A549 (cell line): Measurements from ENCODE around the gene TRAPPC2B. TPM values are rescaled to one million over a fixed set of nuclear protein-coding genes. Genes with fewer than 3 reads are reported as not detected.

Experiments
- ATAC-seq, 2 experiments: fragments of 200-7000 bp in 1 of 2; fragments of >200 bp in 1 of 2; cut with Nextera tagmentation in 1 of 2; cut with Tn5 transposase in 1 of 2; 3 replicates each; pipeline versions ENCODE4 v1.8.0 to v1.9.1; 2018 to 2020; ENCODE audit warnings: mild to moderate bottlenecking in 1 of 2, moderate library complexity in 1 of 2
- CTCF ChIA-PET: fragments of 300-600 bp; sonication (Branson Sonifier 250); formaldehyde crosslinking; extraction: SDS; loops from one replicate; lab custom pipeline; 2021; ENCODE audit warnings: antibody characterized with exemption, inconsistent platforms; lab: Yijun Ruan, JAX
- POLR2A ChIA-PET: fragments of 350-600 bp; formaldehyde crosslinking; extraction: SDS; loops from one replicate; lab custom pipeline; 2021; ENCODE audit warnings: antibody characterized with exemption, inconsistent platforms; lab: Yijun Ruan, JAX
- DNase-seq, 2 experiments: peaks; one replicate each; pipeline versions ENCODE4 v3.0.0 to v3.0.0-alpha.2; 2011 to 2016; ENCODE audit warnings: low read depth in 1 of 2, low spot score in 1 of 2
- FAIRE-seq: peaks from 2 replicates; lab custom pipeline; 2011; peaks lifted over from hg19 to GRCh38; lab: Jason Lieb, UNC
- H3K27ac ChIP-seq, 2 experiments: fragments of >200 bp; sonication (Bioruptor Twin); formaldehyde crosslinking; 3 replicates each; pipeline ENCODE4 v1.5.1; 2016 to 2017
- H3K4me1 ChIP-seq: fragments of >200 bp; sonication (Bioruptor Twin); formaldehyde crosslinking; 3 replicates; pipeline ENCODE4 v1.6.1; 2016
- H3K4me2 ChIP-seq: fragments of >200 bp; sonication (Bioruptor Twin); formaldehyde crosslinking; 3 replicates; pipeline ENCODE4 v1.6.1; 2016
- H3K4me3 ChIP-seq: fragments of >200 bp; sonication (Bioruptor Twin); formaldehyde crosslinking; 3 replicates; pipeline ENCODE4 v1.5.1; 2016
- H3K9me3 ChIP-seq: fragments of >200 bp; sonication (Bioruptor Twin); formaldehyde crosslinking; 3 replicates; pipeline ENCODE4 v1.6.1; 2016
- BHLHE40 ChIP-seq: IDR thresholded peaks from 2 replicates; pipeline ENCODE4 v1.6.1; 2012; ENCODE audit warnings: low read depth, low read length, inconsistent platforms
- CBX2 ChIP-seq: fragments of 200-600 bp; sonication (generic); IDR thresholded peaks from 2 replicates; pipeline ENCODE4 v1.6.1; 2016; ENCODE audit warnings: low read depth, mild to moderate bottlenecking, borderline replicate concordance
- CBX8 ChIP-seq: fragments of 200-600 bp; sonication (generic); IDR thresholded peaks from 2 replicates; pipeline ENCODE4 v1.6.1; 2016
- CHD4 ChIP-seq: fragments of 200-600 bp; sonication (generic); IDR thresholded peaks from 2 replicates; pipeline ENCODE4 v1.6.1; 2016; ENCODE audit warnings: antibody characterized with exemption, mild to moderate bottlenecking, borderline replicate concordance
- EHMT2 ChIP-seq: fragments of 200-600 bp; sonication (generic); IDR thresholded peaks from 2 replicates; pipeline ENCODE4 v1.6.1; 2016; ENCODE audit warnings: antibody characterized with exemption, low read depth, mild to moderate bottlenecking, moderate library complexity
- FOSB ChIP-seq: fragments of 250-450 bp; sonication (Bioruptor Pico); IDR thresholded peaks from 2 replicates; pipeline ENCODE4 v1.5.0; 2020; ENCODE audit warnings: mild to moderate bottlenecking, moderate library complexity
- FOXS1 ChIP-seq: fragments of 250-450 bp; sonication (Bioruptor Pico); IDR thresholded peaks from 2 replicates; pipeline ENCODE4 v1.5.0; 2020; ENCODE audit warnings: mild to moderate bottlenecking, moderate library complexity
- GATA3 ChIP-seq: IDR thresholded peaks from 2 replicates; pipeline ENCODE4 v1.6.1; 2012; ENCODE audit warnings: borderline replicate concordance
- HDAC2 ChIP-seq: fragments of 200-600 bp; sonication (generic); IDR thresholded peaks from 2 replicates; pipeline ENCODE4 v1.6.1; 2016
- HEYL ChIP-seq: fragments of 250-450 bp; sonication (Bioruptor Pico); IDR thresholded peaks from 2 replicates; pipeline ENCODE4 v1.8.0; 2021; ENCODE audit warnings: mild to moderate bottlenecking, moderate library complexity
- HOXA7 ChIP-seq: fragments of 250-450 bp; sonication (Bioruptor Pico); IDR thresholded peaks from 2 replicates; pipeline ENCODE4 v1.5.0; 2020; ENCODE audit warnings: mild to moderate bottlenecking, moderate library complexity
- HOXB13 ChIP-seq: fragments of 250-450 bp; sonication (Bioruptor Pico); IDR thresholded peaks from 2 replicates; pipeline ENCODE4 v1.5.0; 2020; ENCODE audit warnings: low read depth, mild to moderate bottlenecking, moderate library complexity
- HOXB5 ChIP-seq: fragments of 250-450 bp; sonication (Bioruptor Pico); IDR thresholded peaks from 2 replicates; pipeline ENCODE4 v1.5.0; 2020; ENCODE audit warnings: mild to moderate bottlenecking, moderate library complexity
- JUN ChIP-seq, 2 experiments: fragments of >200 bp; sonication (Bioruptor Twin); formaldehyde crosslinking; IDR thresholded peaks; 2 replicates in 1 of 2; 3 replicates in 1 of 2; pipeline ENCODE4 v1.6.1; 2016 to 2017
- KDM1A ChIP-seq: fragments of 200-600 bp; sonication (generic); IDR thresholded peaks from 2 replicates; pipeline ENCODE4 v1.6.1; 2016; ENCODE audit warnings: low read depth, mild to moderate bottlenecking
- MAZ ChIP-seq: fragments of 150-350 bp; IDR thresholded peaks from 2 replicates; pipeline ENCODE4 v1.6.1; 2014; ENCODE audit warnings: antibody characterized with exemption, low read depth, low read length, borderline replicate concordance
- MYC ChIP-seq: IDR thresholded peaks from 2 replicates; pipeline ENCODE4 v1.6.1; 2012; ENCODE audit warnings: mild to moderate bottlenecking, inconsistent platforms, low read length, improper control_type of control experiment, borderline replicate concordance
- NFE2L2 ChIP-seq: fragments of 150-350 bp; conservative IDR thresholded peaks from 2 replicates; pipeline ENCODE4 v1.6.1; 2014; ENCODE audit warnings: low read length
- POLR2A ChIP-seq: IDR thresholded peaks from 2 replicates; pipeline ENCODE4 v1.6.1; 2012; ENCODE audit warnings: mild to moderate bottlenecking, low read length
- RARB ChIP-seq: fragments of 250-450 bp; sonication (Bioruptor Pico); IDR thresholded peaks from 2 replicates; pipeline ENCODE4 v1.8.0; 2021; ENCODE audit warnings: mild to moderate bottlenecking, moderate library complexity
- RFX5 ChIP-seq: fragments of 450-650 bp; IDR thresholded peaks from 2 replicates; pipeline ENCODE4 v1.7.1; 2014; ENCODE audit warnings: antibody characterized with exemption, mild to moderate bottlenecking, moderate library complexity
- SMC3 ChIP-seq: fragments of >200 bp; sonication (Bioruptor Twin); formaldehyde crosslinking; IDR thresholded peaks from 3 replicates; pipeline ENCODE4 v1.6.1; 2018; ENCODE audit warnings: inconsistent platforms
- ZFP36 ChIP-seq: fragments of 450-650 bp; IDR thresholded peaks from 2 replicates; pipeline ENCODE4 v1.6.1; 2014; ENCODE audit warnings: borderline replicate concordance; ENCODE audit not compliant: partially characterized antibody
- ZNF302 ChIP-seq: fragments of 250-450 bp; sonication (Bioruptor Pico); IDR thresholded peaks from 2 replicates; pipeline ENCODE4 v1.9.0; 2021; ENCODE audit warnings: inconsistent platforms, mild to moderate bottlenecking, moderate library complexity
- ZSCAN20 ChIP-seq: fragments of 250-450 bp; sonication (Bioruptor Pico); IDR thresholded peaks from 2 replicates; pipeline ENCODE4 v1.8.0; 2022; ENCODE audit warnings: mild to moderate bottlenecking, moderate library complexity
- WGBS: methylation state at CpG from one replicate; pipeline ENCODE4 v1.1.6; 2017; ENCODE audit errors: missing lambda C conversion rate; 5-methylcytosine and 5-hydroxymethylcytosine counted together
- polyA plus RNA-seq, 4 experiments: library from polyadenylated mRNA; depleted of rRNA in 3 of 4; stranded (reverse); fragments of >200 nt; fragmentation: RNase III in 1 of 4; extraction: RNeasy Plus Mini Kit Qiagen cat#74134 plus additional on column Dnase treatment in 1 of 4; gene quantifications; 2 replicates in 3 of 4; 3 replicates in 1 of 4; pipeline ENCODE4 v1.2.3, GENCODE V29; 2011 to 2017
- TF ChIP-seq, protein P1 (sequence below): IDR thresholded peaks from 2 replicates; pipeline ENCODE4 v1.6.1; 2012
- TF ChIP-seq, protein P2 (sequence below): IDR thresholded peaks from 2 replicates; pipeline ENCODE4 v1.6.1; 2012; ENCODE audit warnings: low read depth, borderline replicate concordance
- TF ChIP-seq, protein P3 (sequence below): fragments of >200 bp; sonication (Bioruptor Twin); formaldehyde crosslinking; IDR thresholded peaks from 3 replicates; pipeline ENCODE4 v1.6.1; 2016
- TF ChIP-seq, protein P4 (sequence below): fragments of 450-650 bp; IDR thresholded peaks from 2 replicates; pipeline ENCODE4 v1.6.1; 2014; ENCODE audit warnings: antibody characterized with exemption
- TF ChIP-seq, protein P5 (sequence below): fragments of 200-600 bp; sonication (generic); IDR thresholded peaks from 2 replicates; pipeline ENCODE4 v1.6.1; 2016; ENCODE audit warnings: antibody characterized with exemption, mild to moderate bottlenecking, moderate library complexity

Gene TRAPPC2B
- polyA plus RNA-seq, 2 of the 4 experiments (the other 2 are of a cell fraction), result 12.2 to 27.8 TPM

DNA sequence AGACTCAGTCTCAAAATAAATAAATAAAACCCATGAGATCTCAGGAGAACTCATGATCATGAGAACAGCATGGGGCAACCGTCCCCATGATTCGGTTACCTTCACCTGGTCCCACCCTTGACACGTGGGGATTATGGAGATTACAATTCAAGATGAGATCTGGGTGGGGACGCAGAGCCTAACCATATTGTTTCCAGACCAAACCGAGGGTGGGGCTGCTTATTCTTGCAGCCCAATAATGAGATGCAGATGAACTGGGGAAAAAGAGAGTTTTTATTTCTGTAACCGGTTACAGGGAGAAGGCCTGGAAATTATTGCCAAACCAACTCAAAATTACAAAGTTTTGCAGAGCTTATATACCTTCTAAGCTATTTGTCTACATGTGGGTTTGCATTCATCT is 12.8 kb downstream of the TRAPPC2B start:
- FAIRE-seq, result no peak
- H3K4me1 ChIP-seq, result no peaks in the 10 kb centered on the region
- peaks cover 97% of the 10 kb centered on the region for H3K9me3 ChIP-seq
- POLR2A ChIA-PET, result no interaction called here
- TF ChIP-seq, protein P1, sequence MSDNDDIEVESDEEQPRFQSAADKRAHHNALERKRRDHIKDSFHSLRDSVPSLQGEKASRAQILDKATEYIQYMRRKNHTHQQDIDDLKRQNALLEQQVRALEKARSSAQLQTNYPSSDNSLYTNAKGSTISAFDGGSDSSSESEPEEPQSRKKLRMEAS, result no peak
- no peak for TF ChIP-seq KDM1A
- TF ChIP-seq, protein P2, sequence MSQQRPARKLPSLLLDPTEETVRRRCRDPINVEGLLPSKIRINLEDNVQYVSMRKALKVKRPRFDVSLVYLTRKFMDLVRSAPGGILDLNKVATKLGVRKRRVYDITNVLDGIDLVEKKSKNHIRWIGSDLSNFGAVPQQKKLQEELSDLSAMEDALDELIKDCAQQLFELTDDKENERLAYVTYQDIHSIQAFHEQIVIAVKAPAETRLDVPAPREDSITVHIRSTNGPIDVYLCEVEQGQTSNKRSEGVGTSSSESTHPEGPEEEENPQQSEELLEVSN, result no peak
- TF ChIP-seq FOXS1 (CRISPR knock-in tag), result no peak
- no peak for TF ChIP-seq NFE2L2
- no peak for TF ChIP-seq EHMT2
- no peak for TF ChIP-seq HOXA7 (CRISPR knock-in tag)
- no peak for TF ChIP-seq POLR2A
- TF ChIP-seq, protein P3, sequence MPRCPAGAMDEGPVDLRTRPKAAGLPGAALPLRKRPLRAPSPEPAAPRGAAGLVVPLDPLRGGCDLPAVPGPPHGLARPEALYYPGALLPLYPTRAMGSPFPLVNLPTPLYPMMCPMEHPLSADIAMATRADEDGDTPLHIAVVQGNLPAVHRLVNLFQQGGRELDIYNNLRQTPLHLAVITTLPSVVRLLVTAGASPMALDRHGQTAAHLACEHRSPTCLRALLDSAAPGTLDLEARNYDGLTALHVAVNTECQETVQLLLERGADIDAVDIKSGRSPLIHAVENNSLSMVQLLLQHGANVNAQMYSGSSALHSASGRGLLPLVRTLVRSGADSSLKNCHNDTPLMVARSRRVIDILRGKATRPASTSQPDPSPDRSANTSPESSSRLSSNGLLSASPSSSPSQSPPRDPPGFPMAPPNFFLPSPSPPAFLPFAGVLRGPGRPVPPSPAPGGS, result no peak
- TF ChIP-seq, all 56 proteins: peak for 0
- DNase-seq (no peak), ATAC-seq (no peak)
- no peak overlapping the region for H3K4me3 ChIP-seq
- H3K4me2 ChIP-seq, result no peak overlapping the region
- 71% methylated on average over 6 of the region's 6 CpGs for WGBS
- CTCF ChIA-PET, result no interaction called here
- H3K27ac ChIP-seq, result no peak overlapping the region

DNA sequence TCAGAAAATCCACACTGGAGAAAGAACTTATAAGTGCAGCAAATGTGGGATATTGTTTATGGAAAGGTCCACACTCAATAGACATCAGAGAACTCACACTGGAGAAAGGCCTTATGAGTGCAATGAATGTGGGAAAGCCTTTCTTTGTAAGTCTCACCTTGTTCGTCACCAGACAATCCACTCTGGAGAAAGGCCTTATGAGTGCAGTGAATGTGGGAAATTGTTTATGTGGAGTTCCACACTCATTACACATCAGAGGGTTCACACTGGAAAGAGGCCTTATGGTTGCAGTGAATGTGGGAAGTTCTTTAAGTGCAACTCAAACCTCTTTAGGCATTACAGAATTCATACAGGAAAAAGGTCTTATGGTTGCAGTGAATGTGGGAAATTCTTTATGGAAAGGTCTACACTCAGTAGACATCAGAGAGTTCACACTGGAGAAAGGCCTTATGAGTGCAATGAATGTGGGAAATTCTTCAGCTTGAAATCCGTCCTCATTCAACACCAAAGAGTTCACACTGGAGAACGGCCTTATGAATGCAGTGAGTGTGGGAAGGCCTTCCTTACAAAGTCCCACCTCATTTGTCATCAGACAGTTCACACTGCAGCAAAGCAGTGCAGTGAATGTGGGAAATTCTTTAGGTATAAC is 14.3 kb downstream of the TRAPPC2B start:
- H3K4me2 ChIP-seq, result no peak overlapping the region
- H3K4me1 ChIP-seq, result no peaks in the 10 kb centered on the region
- H3K27ac ChIP-seq, result no peak overlapping the region
- WGBS, result 62% methylated on average over 3 of the region's 3 CpGs
- FAIRE-seq, result no peak
- H3K9me3 ChIP-seq, result peaks cover 96% of the 10 kb centered on the region
- ChIA-PET POLR2A (no interaction called here), CTCF (no interaction called here)
- no peak for DNase-seq
- no peak for ATAC-seq
- TF ChIP-seq CHD4, result no peak
- no peak for TF ChIP-seq ZNF302 (CRISPR knock-in tag)
- TF ChIP-seq ZFP36, result no peak
- TF ChIP-seq NFE2L2, result no peak
- TF ChIP-seq, protein P4, sequence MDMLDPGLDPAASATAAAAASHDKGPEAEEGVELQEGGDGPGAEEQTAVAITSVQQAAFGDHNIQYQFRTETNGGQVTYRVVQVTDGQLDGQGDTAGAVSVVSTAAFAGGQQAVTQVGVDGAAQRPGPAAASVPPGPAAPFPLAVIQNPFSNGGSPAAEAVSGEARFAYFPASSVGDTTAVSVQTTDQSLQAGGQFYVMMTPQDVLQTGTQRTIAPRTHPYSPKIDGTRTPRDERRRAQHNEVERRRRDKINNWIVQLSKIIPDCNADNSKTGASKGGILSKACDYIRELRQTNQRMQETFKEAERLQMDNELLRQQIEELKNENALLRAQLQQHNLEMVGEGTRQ, result no peak
- TF ChIP-seq JUN (IDR thresholded peaks at IDR 0.05), result no peak
- TF ChIP-seq HOXB5, result no peak
- TF ChIP-seq MAZ, result no peak
- no peak; the same call in 1 of the 2 replicates for TF ChIP-seq GATA3
- TF ChIP-seq ZSCAN20 (CRISPR knock-in tag), result no peak
- no peak for TF ChIP-seq FOSB (CRISPR knock-in tag)
- TF ChIP-seq CBX2, result no peak
- TF ChIP-seq EHMT2, result no peak
- no peak for TF ChIP-seq HEYL (CRISPR knock-in tag)
- TF ChIP-seq HOXB13, result no peak
- H3K4me3 ChIP-seq, result no peak overlapping the region

DNA sequence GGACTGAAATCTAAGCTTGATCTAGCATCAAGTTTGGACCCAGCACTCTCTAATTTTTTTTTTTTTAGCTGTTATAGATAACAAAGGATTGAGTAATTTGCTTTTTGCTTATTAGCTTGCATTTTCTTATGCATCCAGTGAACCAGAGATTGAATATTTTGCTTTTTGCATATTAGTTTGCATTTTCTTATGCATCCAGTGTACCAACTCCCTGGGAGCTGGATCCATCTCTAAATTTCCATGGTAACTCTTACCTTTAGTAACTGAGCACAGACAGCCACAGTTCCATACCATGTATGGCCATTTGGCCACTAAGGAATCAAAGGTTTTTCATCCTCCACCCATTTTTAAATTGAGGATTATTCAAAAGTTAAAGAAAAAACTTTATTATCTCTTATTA is 17.6 kb downstream of the TRAPPC2B start:
- Histone ChIP-seq H3K4me1 (no peaks in the 10 kb centered on the region), H3K9me3 (peaks cover 93% of the 10 kb centered on the region), H3K4me2 (no peak overlapping the region), H3K4me3 (no peak overlapping the region), H3K27ac (no peak overlapping the region)
- no peak for DNase-seq
- ChIA-PET POLR2A (no interaction called here), CTCF (no interaction called here)
- no peak for FAIRE-seq
- no peak for ATAC-seq
- TF ChIP-seq RARB (CRISPR knock-in tag) (no peak), ZNF302 (CRISPR knock-in tag) (no peak), ZSCAN20 (CRISPR knock-in tag) (no peak), BHLHE40 (no peak), CHD4 (no peak), RFX5 (no peak), HDAC2 (no peak), MYC (no peak), SMC3 (no peak), CBX8 (no peak), EHMT2 (no peak)
- TF ChIP-seq, protein P1, result no peak
- TF ChIP-seq, protein P5, sequence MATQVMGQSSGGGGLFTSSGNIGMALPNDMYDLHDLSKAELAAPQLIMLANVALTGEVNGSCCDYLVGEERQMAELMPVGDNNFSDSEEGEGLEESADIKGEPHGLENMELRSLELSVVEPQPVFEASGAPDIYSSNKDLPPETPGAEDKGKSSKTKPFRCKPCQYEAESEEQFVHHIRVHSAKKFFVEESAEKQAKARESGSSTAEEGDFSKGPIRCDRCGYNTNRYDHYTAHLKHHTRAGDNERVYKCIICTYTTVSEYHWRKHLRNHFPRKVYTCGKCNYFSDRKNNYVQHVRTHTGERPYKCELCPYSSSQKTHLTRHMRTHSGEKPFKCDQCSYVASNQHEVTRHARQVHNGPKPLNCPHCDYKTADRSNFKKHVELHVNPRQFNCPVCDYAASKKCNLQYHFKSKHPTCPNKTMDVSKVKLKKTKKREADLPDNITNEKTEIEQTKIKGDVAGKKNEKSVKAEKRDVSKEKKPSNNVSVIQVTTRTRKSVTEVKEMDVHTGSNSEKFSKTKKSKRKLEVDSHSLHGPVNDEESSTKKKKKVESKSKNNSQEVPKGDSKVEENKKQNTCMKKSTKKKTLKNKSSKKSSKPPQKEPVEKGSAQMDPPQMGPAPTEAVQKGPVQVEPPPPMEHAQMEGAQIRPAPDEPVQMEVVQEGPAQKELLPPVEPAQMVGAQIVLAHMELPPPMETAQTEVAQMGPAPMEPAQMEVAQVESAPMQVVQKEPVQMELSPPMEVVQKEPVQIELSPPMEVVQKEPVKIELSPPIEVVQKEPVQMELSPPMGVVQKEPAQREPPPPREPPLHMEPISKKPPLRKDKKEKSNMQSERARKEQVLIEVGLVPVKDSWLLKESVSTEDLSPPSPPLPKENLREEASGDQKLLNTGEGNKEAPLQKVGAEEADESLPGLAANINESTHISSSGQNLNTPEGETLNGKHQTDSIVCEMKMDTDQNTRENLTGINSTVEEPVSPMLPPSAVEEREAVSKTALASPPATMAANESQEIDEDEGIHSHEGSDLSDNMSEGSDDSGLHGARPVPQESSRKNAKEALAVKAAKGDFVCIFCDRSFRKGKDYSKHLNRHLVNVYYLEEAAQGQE, result no peak
